ENCODE results near the gene PALLD.
"Not testable (repeated sequence)": the region's sequence is repeated elsewhere in the genome, so short reads cannot be mapped to it uniquely, and the experiment has no call there.

PALLD gene

GRCh38 chr4:168796362-168797106 lies 299.7 kb downstream of the PALLD start:
- no peak for DNase-seq (ENCODE audit: low read depth in 2 of 2)

- no peak for DNase-seq (ENCODE audit: low read depth in 2 of 2)
Measured at GRCh38 chr4:168797194-168797593, 300.3 kb downstream of the PALLD start.

GRCh38 chr4:168797738-168798375 lies 301.0 kb downstream of the PALLD start:
- no peak for DNase-seq (ENCODE audit: low read depth in 2 of 2)

GRCh38 chr4:168800926-168801325 lies 304.1 kb downstream of the PALLD start:
- no peak for DNase-seq (ENCODE audit: low read depth in 2 of 2)

- DNase-seq (ENCODE audit: low read depth in 2 of 2): no peak
Measured at GRCh38 chr4:168802222-168802621, 305.4 kb downstream of the PALLD start.

GRCh38 chr4:168803052-168803451 lies 306.2 kb downstream of the PALLD start:
- not testable (repeated sequence) for DNase-seq (ENCODE audit: low read depth in 2 of 2)

GRCh38 chr4:168803732-168804131 lies 306.9 kb downstream of the PALLD start:
- no peak for DNase-seq (ENCODE audit: low read depth in 2 of 2)

- DNase-seq (ENCODE audit: low read depth in 2 of 2): no peak
Measured at GRCh38 chr4:168804146-168804545, 307.3 kb downstream of the PALLD start.

- no peak for DNase-seq (ENCODE audit: low read depth in 2 of 2)
Measured at GRCh38 chr4:168805341-168805740, 308.5 kb downstream of the PALLD start.

GRCh38 chr4:168806247-168806646 lies 309.4 kb downstream of the PALLD start:
- not testable (repeated sequence) for DNase-seq (ENCODE audit: low read depth in 2 of 2)

- DNase-seq (ENCODE audit: low read depth in 2 of 2): no peak
Measured at GRCh38 chr4:168811207-168811606, 314.4 kb downstream of the PALLD start.

- no peak for DNase-seq (ENCODE audit: low read depth in 2 of 2)
Measured at GRCh38 chr4:168811786-168812651, 315.2 kb downstream of the PALLD start.

- DNase-seq (ENCODE audit: low read depth in 2 of 2): no peak
Measured at GRCh38 chr4:168812806-168813205, 316.0 kb downstream of the PALLD start.

- DNase-seq (ENCODE audit: low read depth in 2 of 2): no peak
Measured at GRCh38 chr4:168813890-168814289, 317.0 kb downstream of the PALLD start.

GRCh38 chr4:168815379-168816345 lies 318.8 kb downstream of the PALLD start:
- no peak for DNase-seq (ENCODE audit: low read depth in 2 of 2)

GRCh38 chr4:168817370-168817769 lies 320.5 kb downstream of the PALLD start:
- no peak for DNase-seq (ENCODE audit: low read depth in 2 of 2)

- no peak for DNase-seq (ENCODE audit: low read depth in 2 of 2)
Measured at GRCh38 chr4:168822481-168822880, 325.6 kb downstream of the PALLD start.

GRCh38 chr4:168825975-168826374 lies 329.1 kb downstream of the PALLD start:
- no peak for DNase-seq (ENCODE audit: low read depth in 2 of 2)

GRCh38 chr4:168826620-168827019 lies 329.8 kb downstream of the PALLD start:
- no peak for DNase-seq (ENCODE audit: low read depth in 2 of 2)

- no peak for DNase-seq (ENCODE audit: low read depth in 2 of 2)
Measured at GRCh38 chr4:168830777-168831512, 334.1 kb downstream of the PALLD start.

- DNase-seq (ENCODE audit: low read depth in 2 of 2): no peak
Measured at GRCh38 chr4:168831585-168831918, 334.7 kb downstream of the PALLD start.

Measured in stimulated activated CD4-positive, alpha-beta T cell treated with anti-CD3 and anti-CD28 coated beads, Interleukin-15, amount 100 ng/mL, for 48 hours (primary cell).